HepG2 (cell line): ENCODE data around the gene MYO5A. TPM values are rescaled to one million over a fixed set of nuclear protein-coding genes. Genes with fewer than 3 reads are reported as not detected.

ENCODE experiments used
- ATAC-seq: fragments of 200-7000 bp; cut with Tn5 transposase; 3 replicates; pipeline ENCODE4 v1.9.1; 2020; ENCODE audit warnings: mild to moderate bottlenecking, moderate library complexity
- BruUV-seq: library from RNA; stranded (reverse); fragments of 400-500 nt; replicated peaks from 2 replicates; lab custom pipeline; 2021; lab: Mats Ljungman, UMichigan
- CTCF ChIA-PET: fragments of 300-600 bp; formaldehyde crosslinking; extraction: SDS; loops from one replicate; lab custom pipeline; 2021; ENCODE audit warnings: low total read pairs, inconsistent platforms, low intra/inter-chr PET ratio; lab: Yijun Ruan, JAX
- POLR2A ChIA-PET: fragments of 350-600 bp; sonication (Branson Sonifier 250); formaldehyde crosslinking; loops from one replicate; lab custom pipeline; 2020; ENCODE audit warnings: antibody characterized with exemption, inconsistent platforms; lab: Yijun Ruan, JAX
- DNase-seq: peaks from one replicate; pipeline ENCODE4 v3.0.0-alpha.2; 2015; ENCODE audit warnings: low spot score
- FAIRE-seq: peaks from 3 replicates; lab custom pipeline; 2011; peaks lifted over from hg19 to GRCh38; lab: Jason Lieb, UNC
- H2AFZ ChIP-seq: one replicate; pipeline ENCODE4 v1.6.1; 2011; ENCODE audit warnings: low read length, inconsistent platforms
- H3K27ac ChIP-seq: fragments of 300-600 bp; 3 replicates; pipeline ENCODE4 v1.8.0; 2011; ENCODE audit warnings: mixed run types, mild to moderate bottlenecking, mixed read lengths, low read length, inconsistent platforms; ENCODE audit not compliant: insufficient read depth; ENCODE audit errors: extremely low read length
- H3K27me3 ChIP-seq, 2 experiments: fragments of 200-600 bp in 1 of 2; 2 replicates in 1 of 2; 3 replicates in 1 of 2; pipeline versions ENCODE4 v1.6.0 to v1.8.0; 2011; ENCODE audit warnings: low read length in 2 of 2, mild to moderate bottlenecking in 2 of 2, moderate library complexity in 2 of 2, inconsistent platforms in 1 of 2; ENCODE audit not compliant: insufficient read depth in 2 of 2, control insufficient read depth in 1 of 2
- H3K36me3 ChIP-seq, 2 experiments: fragments of 200-600 bp in 1 of 2; replicated peaks in 1 of 2; 2 replicates in 1 of 2; 3 replicates in 1 of 2; pipeline versions ENCODE4 v1.5.1 to v1.8.0; 2011; ENCODE audit warnings: low read length in 2 of 2, inconsistent platforms in 1 of 2; ENCODE audit not compliant: insufficient read depth in 2 of 2, control insufficient read depth in 1 of 2
- H3K4me1 ChIP-seq: 2 replicates; pipeline ENCODE4 v1.5.1; 2012; ENCODE audit warnings: low read length, inconsistent platforms; ENCODE audit not compliant: insufficient read depth
- H3K4me2 ChIP-seq: 2 replicates; pipeline ENCODE4 v1.6.0; 2011; ENCODE audit warnings: low read depth, low read length, inconsistent platforms
- H3K4me3 ChIP-seq, 3 experiments: fragments of 200-600 bp in 1 of 3; sonication (generic), shearing (Covaris generic) in 1 of 3; replicated peaks in 1 of 3; 2 replicates each; pipeline ENCODE4 v1.5.1; 2011 to 2016; ENCODE audit warnings: low read length in 3 of 3, inconsistent platforms in 2 of 3, low read depth in 2 of 3, mild to moderate bottlenecking in 2 of 3, control low read depth in 1 of 3, mixed read lengths in 1 of 3; ENCODE audit not compliant: insufficient read depth in 1 of 3
- H3K79me2 ChIP-seq: one replicate; pipeline ENCODE4 v1.6.1; 2011; ENCODE audit warnings: low read length, inconsistent platforms; ENCODE audit not compliant: insufficient read depth
- H3K9ac ChIP-seq: 2 replicates; pipeline ENCODE4 v1.6.0; 2011; ENCODE audit warnings: mild to moderate bottlenecking, low read depth, low read length, inconsistent platforms; ENCODE audit not compliant: insufficient read depth
- H3K9me3 ChIP-seq: 2 replicates; pipeline ENCODE4 v1.5.1; 2012; ENCODE audit warnings: mild to moderate bottlenecking, low read length
- H4K20me1 ChIP-seq: 2 replicates; pipeline ENCODE4 v1.6.0; 2011; ENCODE audit warnings: inconsistent platforms, mild to moderate bottlenecking, low read length, moderate library complexity; ENCODE audit not compliant: insufficient read depth
- CEBPB ChIP-seq: IDR thresholded peaks from 2 replicates; pipeline ENCODE4 v1.6.1; 2011; ENCODE audit warnings: low read depth, low read length, improper control_type of control experiment, borderline replicate concordance
- HDAC2 ChIP-seq: sonication (generic); formaldehyde crosslinking; IDR thresholded peaks from 2 replicates; pipeline ENCODE4 v1.4.0; 2020; ENCODE audit warnings: missing genetic modification reagents
- MAFF ChIP-seq: IDR thresholded peaks from 2 replicates; pipeline ENCODE4 v1.6.1; 2011; ENCODE audit warnings: low read depth, low read length, improper control_type of control experiment
- MAFK ChIP-seq, 2 experiments: IDR thresholded peaks in 1 of 2; conservative IDR thresholded peaks in 1 of 2; 2 replicates each; pipeline ENCODE4 v1.6.1; 2011; ENCODE audit warnings: improper control_type of control experiment in 2 of 2, low read length in 2 of 2
- NCOR1 ChIP-seq: fragments of 200-600 bp; sonication (generic); IDR thresholded peaks from 2 replicates; pipeline ENCODE4 v1.7.0; 2017; ENCODE audit warnings: antibody characterized with exemption, low read length, borderline replicate concordance
- ZNF263 ChIP-seq: sonication (generic); formaldehyde crosslinking; IDR thresholded peaks from 2 replicates; pipeline ENCODE4 v1.4.0; 2020; ENCODE audit warnings: missing genetic modification reagents
- WGBS: methylation state at CpG from one replicate; pipeline ENCODE4 v1.1.6; 2017; ENCODE audit warnings: low lambda C conversion rate; 5-methylcytosine and 5-hydroxymethylcytosine counted together
- in situ Hi-C: cut with HindIII; loops from 2 replicates; pipeline ENCODE4 v1.10.0; 2017; ENCODE audit warnings: low pct_unique_long_range_greater_than_20kb; ENCODE audit not compliant: extremely low pct_ligation_motif_present
- intact Hi-C: fragments of 100-400 bp; cut with micrococcal nuclease; formaldehyde crosslinking; loops from one replicate; pipeline ENCODE4 v1.10.0; 2022; ENCODE audit not compliant: unreplicated experiment
- polyA plus RNA-seq, 8 experiments: library from polyadenylated mRNA; depleted of rRNA in 3 of 8; stranded (reverse) in 7 of 8; unstranded in 1 of 8; fragments of >200 nt; fragmentation: Illumina TruSeq in 4 of 8; extraction: Trizol in 4 of 8; gene quantifications; 2 replicates each; pipeline versions ENCODE4 v1.2.1 to v1.2.3, GENCODE V29; 2011 to 2016; ENCODE audit warnings: low read depth in 4 of 8, missing spikeins in 1 of 8, mixed read lengths in 1 of 8; ENCODE audit not compliant: insufficient read depth in 1 of 8
- total RNA-seq, 5 experiments: library from RNA; depleted of rRNA; stranded (reverse); fragments of >200 nt; fragmentation: Illumina TruSeq; extraction: Trizol; gene quantifications; 2 replicates each; pipeline ENCODE4 v1.2.3, GENCODE V29; 2016; ENCODE audit warnings: low read depth in 1 of 5

MYO5A gene
- total and polyA plus RNA-seq, 2 of the 13 experiments (the other 11 are each of a cell fraction or from before 2014, with no cell fraction given), result 2.8 to 4.8 TPM

GRCh38 chr15:52307847-52308246 is 220.8 kb downstream of the MYO5A start:
- 99% methylated on average over 4 of the region's 4 CpGs for WGBS
- Histone ChIP-seq H3K4me2 (no peak overlapping the region), H3K9ac (no peak overlapping the region), H4K20me1 (no peaks in the 10 kb centered on the region), H2AFZ (no peak overlapping the region), H3K79me2 (no peaks in the 10 kb centered on the region), H3K27ac (no peak overlapping the region), H3K4me3 (no peak overlapping the region), H3K9me3 (no peaks in the 10 kb centered on the region), H3K27me3 (no peaks in the 10 kb centered on the region), H3K4me1 (peaks cover 2% of the 10 kb centered on the region; the same call in 1 of the 2 replicates), H3K36me3 (no peaks in the 10 kb centered on the region)
- ChIA-PET POLR2A (no interaction called here), CTCF (no interaction called here)
- FAIRE-seq, result no peak
- TF ChIP-seq HDAC2 (CRISPR knock-in tag) (no peak), MAFK (conservative IDR thresholded peaks at IDR 0.05 in 1 of 2, IDR thresholded peaks at IDR 0.05 in 1 of 2; ENCODE audit: low read length in 2 of 2) (peak; percentile 22 to 67; a peak in 1 of 4 replicates), MAFF (peak; percentile 33; the same call in 1 of the 2 replicates)
- DNase-seq, result no peak
- intact Hi-C loops, result no loop called here
- BruUV-seq, result no TSS peak
- in situ Hi-C loops, result no loop called here
- ATAC-seq, result no peak

- no TSS peak for BruUV-seq
- Histone ChIP-seq H2AFZ (no peak overlapping the region), H3K9ac (no peak overlapping the region), H3K4me1 (peaks cover 16% of the 10 kb centered on the region), H3K27me3 (no peaks in the 10 kb centered on the region), H3K9me3 (no peaks in the 10 kb centered on the region), H3K4me3 (no peak overlapping the region), H4K20me1 (no peaks in the 10 kb centered on the region), H3K79me2 (no peaks in the 10 kb centered on the region), H3K27ac (no peak overlapping the region), H3K4me2 (no peak overlapping the region), H3K36me3 (no peaks in the 10 kb centered on the region)
- TF ChIP-seq ZNF263 (CRISPR knock-in tag) (no peak), CEBPB (peak; percentile 36; the same call in 1 of the 2 replicates), NCOR1 (no peak)
- intact Hi-C loops, result no loop called here
- CTCF ChIA-PET, result no interaction called here
- ATAC-seq, result no peak
- no peak for DNase-seq
- FAIRE-seq, result no peak
- in situ Hi-C loops, result no loop called here
- WGBS, result 100% methylated on average over 1 of the region's 1 CpG
- POLR2A ChIA-PET, result no interaction called here
Measured at GRCh38 chr15:52306270-52306669, 222.4 kb downstream of the MYO5A start.
